ENCODE measurements around the gene SMIM10. TPM values are rescaled to one million over a fixed set of nuclear protein-coding genes. Genes with fewer than 3 reads are reported as not detected.

The SMIM10 gene
- total RNA-seq, 1 donor = 5.0 TPM

DNA sequence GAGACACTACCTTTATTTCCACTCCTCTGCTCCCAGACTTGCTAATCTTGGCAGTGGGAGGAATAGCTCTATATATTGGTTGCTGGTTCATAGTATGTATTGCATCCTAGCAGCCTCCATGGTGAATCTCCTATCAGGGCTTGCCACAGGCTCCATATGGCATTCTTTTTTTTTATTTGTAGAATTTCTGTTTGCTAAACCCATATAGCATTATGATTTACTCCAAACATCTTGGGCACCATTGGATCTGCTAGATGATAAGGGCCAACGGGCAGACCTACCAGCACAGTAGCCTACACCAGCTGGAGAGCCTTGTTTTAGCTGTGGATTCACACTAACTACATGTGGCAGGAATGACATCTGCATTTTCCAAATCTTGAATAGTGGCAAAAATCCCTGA lies 6.9 kb downstream of the SMIM10 start:
- TF ChIP-seq, protein P1, sequence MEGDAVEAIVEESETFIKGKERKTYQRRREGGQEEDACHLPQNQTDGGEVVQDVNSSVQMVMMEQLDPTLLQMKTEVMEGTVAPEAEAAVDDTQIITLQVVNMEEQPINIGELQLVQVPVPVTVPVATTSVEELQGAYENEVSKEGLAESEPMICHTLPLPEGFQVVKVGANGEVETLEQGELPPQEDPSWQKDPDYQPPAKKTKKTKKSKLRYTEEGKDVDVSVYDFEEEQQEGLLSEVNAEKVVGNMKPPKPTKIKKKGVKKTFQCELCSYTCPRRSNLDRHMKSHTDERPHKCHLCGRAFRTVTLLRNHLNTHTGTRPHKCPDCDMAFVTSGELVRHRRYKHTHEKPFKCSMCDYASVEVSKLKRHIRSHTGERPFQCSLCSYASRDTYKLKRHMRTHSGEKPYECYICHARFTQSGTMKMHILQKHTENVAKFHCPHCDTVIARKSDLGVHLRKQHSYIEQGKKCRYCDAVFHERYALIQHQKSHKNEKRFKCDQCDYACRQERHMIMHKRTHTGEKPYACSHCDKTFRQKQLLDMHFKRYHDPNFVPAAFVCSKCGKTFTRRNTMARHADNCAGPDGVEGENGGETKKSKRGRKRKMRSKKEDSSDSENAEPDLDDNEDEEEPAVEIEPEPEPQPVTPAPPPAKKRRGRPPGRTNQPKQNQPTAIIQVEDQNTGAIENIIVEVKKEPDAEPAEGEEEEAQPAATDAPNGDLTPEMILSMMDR (IDR thresholded peaks at IDR 0.05; ENCODE audit: insufficient read depth, low read length) = no peak
- no peak overlapping the region for H3K4me3 ChIP-seq (ENCODE audit: low read depth, low read length)
- no peak for DNase-seq (ENCODE audit: low read depth)

DNA sequence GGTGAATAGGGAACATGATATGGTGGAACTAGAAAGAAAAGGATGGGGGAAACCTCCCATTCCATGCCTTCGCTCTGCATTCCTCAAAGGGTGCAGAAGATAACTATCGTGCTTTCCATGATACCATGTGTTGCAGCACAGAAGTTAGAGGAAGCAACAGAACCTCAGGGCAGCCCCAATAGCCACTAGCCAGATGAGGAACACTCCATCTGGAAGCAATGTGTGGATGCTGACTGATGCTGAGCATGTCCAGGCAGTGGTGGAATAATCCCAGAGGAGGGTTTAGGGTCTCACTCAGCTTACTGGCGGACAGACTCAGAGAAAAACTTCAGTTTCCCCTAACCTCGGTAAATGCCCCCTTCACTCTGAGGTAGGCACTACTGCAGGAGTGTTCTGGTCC lies 7.5 kb downstream of the SMIM10 start:
- H3K4me3 ChIP-seq (ENCODE audit: low read depth, low read length) = no peak overlapping the region
- TF ChIP-seq, protein P1 (IDR thresholded peaks at IDR 0.05; ENCODE audit: insufficient read depth, low read length) = no peak
- no peak for DNase-seq (ENCODE audit: low read depth)

DNA sequence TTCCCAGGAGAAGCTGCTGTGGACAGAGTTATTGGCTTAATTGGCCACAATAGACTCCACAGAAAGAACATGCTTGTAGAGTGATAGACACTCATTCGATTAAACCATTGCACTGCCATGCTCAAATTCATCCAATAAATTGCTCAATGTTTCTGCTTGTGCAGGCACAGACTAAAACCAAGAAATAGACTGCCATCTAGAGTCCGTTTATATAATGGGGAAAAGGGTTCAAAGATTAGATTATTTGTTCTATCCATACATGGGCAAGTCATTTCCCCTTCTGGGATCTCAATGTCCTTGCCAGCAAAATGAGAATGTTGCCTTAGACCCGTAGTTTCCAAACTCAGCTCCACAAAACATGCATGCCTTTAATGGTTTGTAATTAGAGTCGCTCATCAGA lies 8.7 kb downstream of the SMIM10 start:
- TF ChIP-seq, protein P1 (IDR thresholded peaks at IDR 0.05; ENCODE audit: insufficient read depth, low read length) = peak; percentile 48
- peak; percentile 71 for DNase-seq (ENCODE audit: low read depth)
- H3K4me3 ChIP-seq (ENCODE audit: low read depth, low read length) = no peak overlapping the region

DNA sequence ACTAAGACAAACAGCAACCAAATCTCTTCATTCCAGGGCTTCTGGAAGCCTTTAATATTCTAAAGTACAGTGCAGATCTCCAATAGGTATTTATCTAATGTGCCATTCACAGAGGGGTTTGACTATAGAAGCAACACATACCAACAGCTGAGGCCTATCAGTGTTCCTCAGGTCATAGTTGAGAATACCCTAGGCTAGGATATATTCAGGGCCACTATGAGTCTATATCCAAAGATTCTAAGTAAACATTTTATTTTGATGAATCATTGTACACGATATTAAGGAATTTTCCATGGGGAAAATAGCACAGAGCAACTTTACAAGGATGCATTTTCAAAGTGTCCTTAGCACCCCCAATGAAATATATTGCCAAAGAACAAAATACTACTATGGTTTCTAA lies 9.7 kb downstream of the SMIM10 start:
- TF ChIP-seq, protein P1 (IDR thresholded peaks at IDR 0.05; ENCODE audit: insufficient read depth, low read length) = no peak
- H3K4me3 ChIP-seq (ENCODE audit: low read depth, low read length) = no peak overlapping the region
- DNase-seq (ENCODE audit: low read depth) = no peak

DNA sequence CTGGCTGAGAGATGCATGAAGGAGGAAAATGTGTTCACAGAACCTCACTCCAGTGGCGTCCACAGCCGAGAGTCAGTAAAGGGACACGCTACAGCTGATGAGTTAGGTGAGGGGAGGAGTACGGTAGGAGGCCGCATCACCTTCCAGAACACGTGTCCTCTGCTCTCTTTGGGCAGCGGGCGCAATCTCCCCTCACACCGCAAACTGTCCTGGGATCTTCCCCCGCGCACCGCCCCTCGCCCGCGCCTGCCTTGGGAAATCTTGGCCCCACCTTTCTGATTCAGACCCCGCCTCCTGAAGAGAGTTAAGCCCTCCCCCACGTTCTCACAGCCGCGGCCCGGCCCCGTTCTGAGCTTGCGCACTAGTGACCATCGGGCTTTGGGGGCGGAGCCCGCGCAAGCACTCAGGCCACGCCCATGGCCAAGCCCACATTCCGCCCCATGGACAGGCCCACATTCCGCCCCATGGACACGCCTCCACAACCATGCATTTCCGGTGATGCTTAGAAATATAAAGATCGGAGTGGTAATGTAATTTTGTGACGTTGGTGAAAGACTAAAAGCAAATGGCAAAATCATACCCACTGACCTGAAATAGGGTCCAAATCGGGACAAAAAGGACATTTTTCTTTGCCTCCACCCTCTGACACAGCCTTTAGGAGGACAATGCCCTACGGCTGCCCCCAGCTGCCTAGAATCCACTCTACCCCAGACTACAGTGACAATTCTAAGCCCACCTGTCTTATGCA lies 13.3 kb downstream of the SMIM10 start:
- DNase-seq (ENCODE audit: low read depth) = peak; percentile 87
- TF ChIP-seq, protein P1 (IDR thresholded peaks at IDR 0.05; ENCODE audit: insufficient read depth, low read length) = no peak
- peak overlapping the region; percentile 78 for H3K4me3 ChIP-seq (ENCODE audit: low read depth, low read length)

DNA sequence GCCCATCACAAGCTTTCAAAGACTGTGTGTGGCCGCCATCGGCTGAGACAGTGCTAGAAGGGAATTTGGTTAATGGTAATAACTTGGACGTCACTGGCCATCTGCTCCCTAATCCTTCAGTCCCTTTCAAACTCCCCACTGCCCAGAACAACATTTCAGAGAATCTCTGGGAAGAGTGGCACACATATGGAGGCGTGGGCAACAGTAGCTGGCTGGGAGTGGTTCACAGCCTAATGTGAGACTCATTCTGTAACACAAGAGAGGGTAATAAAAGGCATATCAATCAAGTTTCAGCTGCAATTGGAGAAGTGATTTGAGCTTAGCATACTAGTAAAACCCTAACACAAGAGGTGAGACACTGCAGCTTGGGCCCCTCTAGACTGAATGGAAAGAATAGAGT lies 15.4 kb downstream of the SMIM10 start:
- no peak overlapping the region for H3K4me3 ChIP-seq (ENCODE audit: low read depth, low read length)
- TF ChIP-seq, protein P1 (IDR thresholded peaks at IDR 0.05; ENCODE audit: insufficient read depth, low read length) = no peak
- DNase-seq (ENCODE audit: low read depth) = no peak
